HEK293 (cell line): ENCODE measurements around the gene ARID3B.

Experiments used
- CTCF ChIA-PET: fragments of 350-600 bp; formaldehyde crosslinking; extraction: SDS; loops from one replicate; lab custom pipeline; 2021; ENCODE audit warnings: antibody characterized with exemption; lab: Yijun Ruan, JAX
- POLR2A ChIA-PET: fragments of 300-600 bp; formaldehyde crosslinking; extraction: SDS; loops from one replicate; lab custom pipeline; 2020; ENCODE audit warnings: antibody characterized with exemption, inconsistent platforms; lab: Yijun Ruan, JAX
- H3K27ac ChIP-seq: fragments of 200-500 bp; sonication (Bioruptor generic); 2 replicates; pipeline ENCODE4 v1.5.1; 2014; ENCODE audit warnings: low read depth, low read length, control low read depth, inconsistent platforms; ENCODE audit errors: extremely low read depth
- H3K36me3 ChIP-seq, 2 experiments: fragments of 200-500 bp in 1 of 2; sonication (Bioruptor generic) in 1 of 2; 1 replicate in 1 of 2; 2 replicates in 1 of 2; pipeline ENCODE4 v1.5.1; 2014 to 2017; ENCODE audit warnings: inconsistent platforms in 2 of 2, low read length in 2 of 2; ENCODE audit not compliant: control insufficient read depth in 2 of 2, insufficient read depth in 1 of 2
- H3K4me1 ChIP-seq: fragments of 200-500 bp; sonication (Bioruptor generic); 2 replicates; pipeline ENCODE4 v1.5.1; 2014; ENCODE audit warnings: mild to moderate bottlenecking, low read length, inconsistent platforms; ENCODE audit not compliant: control insufficient read depth, insufficient read depth
- H3K4me3 ChIP-seq: 2 replicates; pipeline ENCODE4 v1.5.1; 2011; ENCODE audit warnings: low read depth, mild to moderate bottlenecking, control low read depth, low read length, moderate library complexity
- H3K9me3 ChIP-seq: fragments of 200-500 bp; sonication (Bioruptor generic); 2 replicates; pipeline ENCODE4 v1.5.1; 2014; ENCODE audit warnings: low read depth, low read length, inconsistent platforms; ENCODE audit not compliant: control insufficient read depth, insufficient read depth
- GLIS2 ChIP-seq: fragments of 450-650 bp; formaldehyde crosslinking; IDR thresholded peaks from 2 replicates; pipeline ENCODE4 v1.5.1; 2016; ENCODE audit warnings: missing biosample characterization, missing genetic modification characterization
- HOXD13 ChIP-seq: sonication (generic); formaldehyde crosslinking; IDR thresholded peaks from 2 replicates; pipeline ENCODE4 v1.8.0; 2022; ENCODE audit warnings: missing genetic modification reagents, borderline replicate concordance
- KLF1 ChIP-seq: fragments of 450-650 bp; formaldehyde crosslinking; IDR thresholded peaks from 2 replicates; pipeline ENCODE4 v1.5.1; 2016; ENCODE audit warnings: missing biosample characterization, missing genetic modification characterization
- SALL2 ChIP-seq: fragments of 450-650 bp; formaldehyde crosslinking; IDR thresholded peaks from 2 replicates; pipeline ENCODE4 v1.5.0; 2017; ENCODE audit warnings: missing biosample characterization, mild to moderate bottlenecking, missing genetic modification characterization, borderline replicate concordance
- SP2 ChIP-seq: fragments of 450-650 bp; formaldehyde crosslinking; IDR thresholded peaks from 2 replicates; pipeline ENCODE4 v1.5.1; 2016; ENCODE audit warnings: missing biosample characterization, missing genetic modification characterization
- ZBTB44 ChIP-seq: fragments of 450-650 bp; IDR thresholded peaks from 2 replicates; pipeline ENCODE4 v1.5.1; 2018; ENCODE audit warnings: missing biosample characterization, mild to moderate bottlenecking, missing genetic modification characterization
- ZIC2 ChIP-seq: fragments of 450-650 bp; formaldehyde crosslinking; IDR thresholded peaks from 2 replicates; pipeline ENCODE4 v1.5.1; 2016; ENCODE audit warnings: missing biosample characterization, missing genetic modification characterization
- ZNF140 ChIP-seq: fragments of 450-650 bp; formaldehyde crosslinking; IDR thresholded peaks from 2 replicates; pipeline ENCODE4 v1.5.1; 2016; ENCODE audit warnings: missing biosample characterization, missing genetic modification characterization
- ZNF2 ChIP-seq: fragments of 450-650 bp; formaldehyde crosslinking; IDR thresholded peaks from 2 replicates; pipeline ENCODE4 v1.5.1; 2016; ENCODE audit warnings: missing biosample characterization, missing genetic modification characterization
- ZNF335 ChIP-seq: fragments of 450-650 bp; formaldehyde crosslinking; conservative IDR thresholded peaks from 2 replicates; pipeline ENCODE4 v1.5.1; 2016; ENCODE audit warnings: missing biosample characterization, missing genetic modification characterization
- ZNF530 ChIP-seq: fragments of 450-650 bp; formaldehyde crosslinking; IDR thresholded peaks from 2 replicates; pipeline ENCODE4 v1.5.1; 2016; ENCODE audit warnings: low read depth, missing biosample characterization, missing genetic modification characterization
- ZNF555 ChIP-seq: fragments of 450-650 bp; formaldehyde crosslinking; conservative IDR thresholded peaks from 2 replicates; pipeline ENCODE4 v1.5.1; 2017; ENCODE audit warnings: missing biosample characterization, mild to moderate bottlenecking, missing genetic modification characterization, inconsistent platforms
- ZNF571 ChIP-seq: fragments of 450-650 bp; formaldehyde crosslinking; IDR thresholded peaks from 2 replicates; pipeline ENCODE4 v1.5.0; 2017; ENCODE audit warnings: missing biosample characterization, missing genetic modification characterization
- ZNF677 ChIP-seq: fragments of 450-650 bp; IDR thresholded peaks from 2 replicates; pipeline ENCODE4 v1.5.0; 2018; ENCODE audit warnings: missing biosample characterization, mild to moderate bottlenecking, missing genetic modification characterization, moderate library complexity
- ZNF768 ChIP-seq: fragments of 450-650 bp; formaldehyde crosslinking; IDR thresholded peaks from 2 replicates; pipeline ENCODE4 v1.5.1; 2018; ENCODE audit warnings: missing biosample characterization, mild to moderate bottlenecking, missing genetic modification characterization
- ZSCAN18 ChIP-seq: fragments of 450-650 bp; formaldehyde crosslinking; IDR thresholded peaks from 2 replicates; pipeline ENCODE4 v1.5.1; 2016; ENCODE audit warnings: missing biosample characterization, missing genetic modification characterization

The ARID3B gene

GRCh38 chr15:74621936-74622335 is 80.9 kb downstream of the ARID3B start:
- H3K4me1 ChIP-seq = peaks cover 5% of the 10 kb centered on the region
- CTCF ChIA-PET = interaction anchor here (0.5 to 12.8 kb wide), 23 partner anchors 11 to 249 kb away, joined by 3 to 220 read pairs (median 4); partner anchors contain the start of gene ARID3B
- TF ChIP-seq ZNF555 (tag by site-specific recombination) = no peak
- TF ChIP-seq SP2 (tag by site-specific recombination) = peak; percentile 38
- TF ChIP-seq ZNF768 (tag by site-specific recombination) = no peak
- TF ChIP-seq ZNF677 (tag by site-specific recombination) = no peak
- no peak for TF ChIP-seq HOXD13 (CRISPR knock-in tag)
- H3K9me3 ChIP-seq = no peaks in the 10 kb centered on the region
- POLR2A ChIA-PET = interaction anchor here (0.9 to 1.1 kb wide), 2 partner anchors 81 kb away, joined by 3 read pairs; partner anchors contain the start of gene ARID3B
- H3K4me3 ChIP-seq = no peak overlapping the region
- peaks cover 45 to 99% of the 10 kb centered on the region in 2 experiments for H3K36me3 ChIP-seq
- no peak overlapping the region for H3K27ac ChIP-seq

- Histone ChIP-seq H3K4me3 (no peak overlapping the region), H3K9me3 (no peaks in the 10 kb centered on the region), H3K4me1 (no peaks in the 10 kb centered on the region), H3K27ac (no peak overlapping the region), H3K36me3 (peaks cover 49 to 100% of the 10 kb centered on the region in 2 experiments)
- no peak for TF ChIP-seq ZNF140 (tag by site-specific recombination)
- TF ChIP-seq ZSCAN18 (tag by site-specific recombination) = no peak
- TF ChIP-seq ZBTB44 (tag by site-specific recombination) = no peak
- POLR2A ChIA-PET = interaction anchor here (1.1 kb wide), 1 partner anchor 82 kb away, joined by 3 read pairs; the partner anchor contains the start of gene ARID3B
- CTCF ChIA-PET = interaction anchor here (0.5 to 12.8 kb wide), 9 partner anchors 11 to 581 kb away, joined by 3 to 220 read pairs (median 5); partner anchors contain the start of gene ARID3B
These were observed 81.7 kb downstream of the ARID3B start for GRCh38 chr15:74622758-74623157.

- CTCF ChIA-PET = interaction anchor here (1.1 to 12.8 kb wide), 3 partner anchors 8 to 146 kb away, joined by 4 to 220 read pairs (median 120); partner anchors contain the start of gene CLK3
- Histone ChIP-seq H3K36me3 (peaks cover 58 to 100% of the 10 kb centered on the region in 2 experiments), H3K27ac (peak overlapping the region; percentile 26; the same call in 1 of the 2 replicates), H3K9me3 (no peaks in the 10 kb centered on the region), H3K4me3 (no peak overlapping the region), H3K4me1 (no peaks in the 10 kb centered on the region)
- POLR2A ChIA-PET = interaction anchor here (1.4 to 1.9 kb wide), 3 partner anchors 11 to 145 kb away, joined by 6 to 7 read pairs (median 6); no protein-coding TSS in a partner anchor
- peak; percentile 94 for TF ChIP-seq KLF1 (tag by site-specific recombination)
- peak; percentile 96 for TF ChIP-seq ZIC2 (tag by site-specific recombination)
- no peak for TF ChIP-seq ZNF335 (tag by site-specific recombination)
These were observed 83.1 kb downstream of the ARID3B start for GRCh38 chr15:74624020-74624602.

- H3K27ac ChIP-seq = no peak overlapping the region
- CTCF ChIA-PET = interaction anchor here (0.6 to 12.8 kb wide), 4 partner anchors 8 to 251 kb away, joined by 3 to 220 read pairs (median 62); no protein-coding TSS in a partner anchor
- no peak for TF ChIP-seq ZNF571 (tag by site-specific recombination)
- TF ChIP-seq SALL2 = no peak
- TF ChIP-seq GLIS2 (tag by site-specific recombination) = peak; percentile 20; the same call in 1 of the 2 replicates
- TF ChIP-seq ZNF2 (tag by site-specific recombination) = no peak
- TF ChIP-seq ZNF530 (tag by site-specific recombination) = no peak
- TF ChIP-seq, all 188 proteins: peak for 1
- no peaks in the 10 kb centered on the region for H3K4me1 ChIP-seq
- POLR2A ChIA-PET = interaction anchor here (1.9 kb wide), 1 partner anchor 10 kb away, joined by 6 read pairs; no protein-coding TSS in a partner anchor
- no peak overlapping the region for H3K4me3 ChIP-seq
- H3K9me3 ChIP-seq = no peaks in the 10 kb centered on the region
- H3K36me3 ChIP-seq = peaks cover 55 to 100% of the 10 kb centered on the region in 2 experiments
These were observed 84.7 kb downstream of the ARID3B start for GRCh38 chr15:74625693-74626092.
